HepG2 (cell line): ENCODE measurements around the gene TEX19. TPM values are rescaled to one million over a fixed set of nuclear protein-coding genes. Genes with fewer than 3 reads are reported as not detected.
A peak's percentile ranks its signal among the peaks of the same experiment; 100 is the strongest.

Experiments
- HOXA3 ChIP-seq: sonication (generic); formaldehyde crosslinking; IDR thresholded peaks from 2 replicates; pipeline ENCODE4 v1.5.0; 2020; ENCODE audit warnings: missing genetic modification reagents
- HOXA5 ChIP-seq: sonication (generic); formaldehyde crosslinking; IDR thresholded peaks from 2 replicates; pipeline ENCODE4 v1.4.0; 2020; ENCODE audit warnings: missing genetic modification reagents
- JUNB ChIP-seq: sonication (generic); formaldehyde crosslinking; IDR thresholded peaks from 2 replicates; pipeline ENCODE4 v1.8.0; 2022; ENCODE audit warnings: missing genetic modification reagents, mild to moderate bottlenecking, borderline replicate concordance
- KLF16 ChIP-seq, 2 experiments: sonication (generic) in 1 of 2; formaldehyde crosslinking in 1 of 2; IDR thresholded peaks; 2 replicates each; pipeline versions ENCODE4 v1.6.1 to v1.8.0; 2016 to 2023; ENCODE audit warnings: missing genetic modification reagents in 2 of 2, missing compliant biosample characterization in 1 of 2
- MLX ChIP-seq: IDR thresholded peaks from 2 replicates; pipeline ENCODE4 v1.6.1; 2016
- NCOR1 ChIP-seq: fragments of 200-600 bp; sonication (generic); IDR thresholded peaks from 2 replicates; pipeline ENCODE4 v1.7.0; 2017; ENCODE audit warnings: antibody characterized with exemption, low read length, borderline replicate concordance
- NR2F1 ChIP-seq, 2 experiments: fragments of 450-650 bp in 1 of 2; formaldehyde crosslinking in 1 of 2; IDR thresholded peaks; 2 replicates each; pipeline versions ENCODE4 v1.5.0 to v1.6.1; 2016 to 2020; ENCODE audit warnings: mild to moderate bottlenecking in 1 of 2, missing compliant biosample characterization in 1 of 2, missing genetic modification reagents in 1 of 2, moderate library complexity in 1 of 2
- SMARCE1 ChIP-seq: fragments of 450-650 bp; IDR thresholded peaks from 2 replicates; pipeline ENCODE4 v1.6.1; 2017; ENCODE audit warnings: borderline replicate concordance
- ZBTB10 ChIP-seq: sonication (generic); formaldehyde crosslinking; IDR thresholded peaks from 2 replicates; pipeline ENCODE4 v1.4.0; 2020; ENCODE audit warnings: missing genetic modification reagents, borderline replicate concordance
- ZNF263 ChIP-seq: sonication (generic); formaldehyde crosslinking; IDR thresholded peaks from 2 replicates; pipeline ENCODE4 v1.4.0; 2020; ENCODE audit warnings: missing genetic modification reagents
- ZNF281 ChIP-seq: sonication (generic); formaldehyde crosslinking; IDR thresholded peaks from 2 replicates; pipeline ENCODE4 v1.4.0; 2020; ENCODE audit warnings: missing genetic modification reagents, borderline replicate concordance
- ZNF441 ChIP-seq: sonication (generic); formaldehyde crosslinking; IDR thresholded peaks from 2 replicates; pipeline ENCODE4 v1.7.0; 2021; ENCODE audit warnings: missing genetic modification reagents, borderline replicate concordance
- ZNF720 ChIP-seq: sonication (generic); formaldehyde crosslinking; IDR thresholded peaks from 2 replicates; pipeline ENCODE4 v1.4.0; 2020; ENCODE audit warnings: missing genetic modification reagents
- ZNF781 ChIP-seq: sonication (generic); formaldehyde crosslinking; IDR thresholded peaks from 2 replicates; pipeline ENCODE4 v1.5.1; 2020; ENCODE audit warnings: borderline replicate concordance, mild to moderate bottlenecking, missing genetic modification reagents; ENCODE audit errors: not compliant biosample characterization
- ZSCAN30 ChIP-seq: sonication (generic); formaldehyde crosslinking; IDR thresholded peaks from 2 replicates; pipeline ENCODE4 v1.5.0; 2020; ENCODE audit warnings: mild to moderate bottlenecking, missing genetic modification reagents
- polyA plus RNA-seq, 8 experiments: library from polyadenylated mRNA; depleted of rRNA in 3 of 8; stranded (reverse) in 7 of 8; unstranded in 1 of 8; fragments of >200 nt; fragmentation: Illumina TruSeq in 4 of 8; extraction: Trizol in 4 of 8; gene quantifications; 2 replicates each; pipeline versions ENCODE4 v1.2.1 to v1.2.3, GENCODE V29; 2011 to 2016; ENCODE audit warnings: low read depth in 4 of 8, missing spikeins in 1 of 8, mixed read lengths in 1 of 8; ENCODE audit not compliant: insufficient read depth in 1 of 8
- total RNA-seq, 5 experiments: library from RNA; depleted of rRNA; stranded (reverse); fragments of >200 nt; fragmentation: Illumina TruSeq; extraction: Trizol; gene quantifications; 2 replicates each; pipeline ENCODE4 v1.2.3, GENCODE V29; 2016; ENCODE audit warnings: low read depth in 1 of 5

TEX19 gene
- total and polyA plus RNA-seq, 2 of the 13 experiments (the other 11 are each of a cell fraction or from before 2014, with no cell fraction given) = 1.3 to 6.0 TPM

- TF ChIP-seq HOXA3 (CRISPR knock-in tag) (peak; percentile 96), NR2F1 (CRISPR knock-in tag; IDR thresholded peaks at IDR 0.05) (peak; percentile 96 to 99), ZNF441 (CRISPR knock-in tag) (peak; percentile 84), ZNF781 (CRISPR knock-in tag) (peak; percentile 74), ZNF720 (CRISPR knock-in tag) (peak; percentile 79; the same call in 1 of the 2 replicates), MLX (CRISPR knock-in tag) (peak; percentile 97), HOXA5 (CRISPR knock-in tag) (peak; percentile 90), ZBTB10 (peak; percentile 78), ZNF263 (CRISPR knock-in tag) (peak; percentile 57), SMARCE1 (no peak), ZSCAN30 (CRISPR knock-in tag) (no peak), KLF16 (CRISPR knock-in tag; IDR thresholded peaks at IDR 0.05) (peak in 1 of 2 experiments; percentile 96; a peak in 2 of 4 replicates), NCOR1 (peak; percentile 90), ZNF281 (CRISPR knock-in tag) (peak; percentile 84; the same call in 1 of the 2 replicates), JUNB (CRISPR knock-in tag) (no peak; the same call in 1 of the 2 replicates)
Measured at GRCh38 chr17:82346342-82347300, 12.4 kb upstream of the TEX19 start (continued).
